Measurements from ENCODE around the gene ATOSB.

The ATOSB gene

GRCh38 chr9:35108461-35108860, 7.2 kb downstream of the ATOSB start:
- peaks cover 0 to 83% (median 25%) of the 10 kb centered on the region in 11 experiments; a peak in 14 of 22 replicates for H4K20me1 ChIP-seq
- H3K4me3 ChIP-seq, result no peak overlapping the region
- H3K4me2 ChIP-seq, result peak overlapping the region in 3 of 11 experiments; percentile 95 to 96 (median 95); a peak in 3 of 22 replicates
- no peaks in the 10 kb centered on the region for H3K9me3 ChIP-seq (replicated peaks in 1 of 11)
- H3K4me1 ChIP-seq, result peaks cover 48 to 72% (median 53%) of the 10 kb centered on the region in 10 experiments
- peak overlapping the region in 1 of 11 experiments; percentile 90; a peak in 1 of 22 replicates for H3K27ac ChIP-seq
- peaks cover 46 to 62% (median 50%) of the 10 kb centered on the region in 11 experiments for H3K36me3 ChIP-seq
- no peaks in the 10 kb centered on the region for H3K27me3 ChIP-seq
- no peak for TF ChIP-seq Cebpa-rat (IDR thresholded peaks at IDR 0.05)
- peak overlapping the region in 6 of 11 experiments; percentile 5 to 89 (median 20); a peak in 5 of 22 replicates for H3K9ac ChIP-seq

GRCh38 chr9:35107297-35108290, 8.1 kb downstream of the ATOSB start:
- Histone ChIP-seq H3K9ac (peak overlapping the region in 6 of 11 experiments; percentile 9 to 41 (median 10); a peak in 3 of 22 replicates), H3K4me3 (no peak overlapping the region), H3K27ac (no peak overlapping the region; a peak in 2 of 22 replicates), H3K4me2 (no peak overlapping the region), H3K9me3 (replicated peaks in 1 of 11) (no peaks in the 10 kb centered on the region), H3K27me3 (no peaks in the 10 kb centered on the region), H3K4me1 (peaks cover 42 to 66% (median 48%) of the 10 kb centered on the region in 10 experiments), H3K36me3 (peaks cover 46 to 62% (median 50%) of the 10 kb centered on the region in 11 experiments), H4K20me1 (peaks cover 0 to 80% (median 25%) of the 10 kb centered on the region in 11 experiments; a peak in 14 of 22 replicates)
- TF ChIP-seq Cebpa-rat (IDR thresholded peaks at IDR 0.05), result no peak

DNA sequence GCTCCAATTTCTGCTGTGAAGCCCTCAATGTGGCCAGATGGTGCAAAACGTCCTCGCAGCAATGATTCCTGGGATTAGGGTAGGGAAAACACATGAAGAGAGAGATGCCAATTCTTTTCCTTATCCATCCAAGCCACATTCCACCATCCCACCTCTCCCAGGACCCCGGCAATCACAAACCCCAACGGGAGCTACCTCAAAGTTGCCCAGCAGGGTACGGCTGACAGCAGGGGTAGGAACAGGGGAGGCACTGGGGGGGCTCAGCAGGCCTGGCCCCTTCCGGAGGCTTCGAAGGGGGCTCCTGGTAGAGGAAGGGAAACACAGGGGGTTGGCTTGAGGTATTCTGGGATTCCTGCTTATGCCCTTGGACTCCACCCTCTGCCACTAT, 9.3 kb downstream of the ATOSB start:
- Histone ChIP-seq H3K4me3 (no peak overlapping the region), H3K27me3 (no peaks in the 10 kb centered on the region), H3K27ac (no peak overlapping the region), H3K4me1 (peaks cover 45 to 69% (median 52%) of the 10 kb centered on the region in 10 experiments), H4K20me1 (peaks cover 0 to 80% (median 25%) of the 10 kb centered on the region in 11 experiments; a peak in 14 of 22 replicates), H3K36me3 (peaks cover 51 to 65% (median 54%) of the 10 kb centered on the region in 11 experiments), H3K4me2 (no peak overlapping the region), H3K9me3 (replicated peaks in 1 of 11) (no peaks in the 10 kb centered on the region), H3K9ac (peak overlapping the region in 2 of 11 experiments; percentile 16 to 20; a peak in 4 of 22 replicates)
- no peak for TF ChIP-seq Cebpa-rat (IDR thresholded peaks at IDR 0.05)

DNA sequence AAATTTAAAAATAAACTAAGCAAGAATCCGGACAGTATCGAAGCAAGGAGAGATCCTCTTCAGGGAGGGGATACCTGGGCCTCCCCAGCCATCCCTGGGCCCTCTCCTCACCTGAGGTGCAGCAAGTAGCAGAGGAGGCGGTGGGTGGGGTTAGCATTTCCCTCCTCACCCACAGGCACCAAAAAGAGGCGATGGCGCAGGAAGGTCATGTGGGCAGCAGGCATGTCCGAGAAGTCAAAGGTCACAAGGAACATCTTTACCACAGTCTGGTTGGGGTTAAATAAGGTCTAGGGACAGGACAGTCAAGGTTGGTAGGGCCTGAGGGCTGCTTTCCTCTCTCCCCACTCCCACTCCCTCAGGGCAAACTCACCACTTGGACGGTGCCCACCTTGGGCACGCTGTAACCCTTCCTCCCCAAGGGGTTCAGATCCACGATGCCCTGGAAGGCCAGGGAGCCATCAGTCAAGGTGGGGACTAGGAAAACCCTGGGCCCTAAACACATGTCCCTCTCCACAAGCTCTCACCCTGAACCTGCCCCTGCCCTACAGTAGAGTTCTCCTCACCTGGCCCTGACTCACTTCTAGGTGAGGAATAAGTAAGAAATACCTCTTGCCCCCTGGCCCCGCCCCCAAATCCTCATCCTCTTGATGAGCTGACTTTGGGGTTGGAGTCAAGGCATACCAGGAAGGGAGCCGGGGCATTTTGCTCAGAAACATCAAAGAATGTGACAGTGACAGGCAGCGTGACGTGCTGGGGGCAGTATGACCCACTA, 9.9 kb downstream of the ATOSB start:
- Histone ChIP-seq H4K20me1 (peaks cover 0 to 75% (median 21%) of the 10 kb centered on the region in 11 experiments; a peak in 14 of 22 replicates), H3K4me3 (no peak overlapping the region), H3K36me3 (peaks cover 56 to 71% (median 59%) of the 10 kb centered on the region in 11 experiments), H3K4me2 (no peak overlapping the region; a peak in 2 of 22 replicates), H3K9me3 (replicated peaks in 1 of 11) (no peaks in the 10 kb centered on the region), H3K9ac (peak overlapping the region in 3 of 11 experiments; percentile 19 to 95 (median 20); a peak in 4 of 22 replicates), H3K27ac (no peak overlapping the region), H3K27me3 (no peaks in the 10 kb centered on the region), H3K4me1 (peaks cover 43 to 72% (median 53%) of the 10 kb centered on the region in 10 experiments)
- no peak for TF ChIP-seq Cebpa-rat (IDR thresholded peaks at IDR 0.05)

DNA sequence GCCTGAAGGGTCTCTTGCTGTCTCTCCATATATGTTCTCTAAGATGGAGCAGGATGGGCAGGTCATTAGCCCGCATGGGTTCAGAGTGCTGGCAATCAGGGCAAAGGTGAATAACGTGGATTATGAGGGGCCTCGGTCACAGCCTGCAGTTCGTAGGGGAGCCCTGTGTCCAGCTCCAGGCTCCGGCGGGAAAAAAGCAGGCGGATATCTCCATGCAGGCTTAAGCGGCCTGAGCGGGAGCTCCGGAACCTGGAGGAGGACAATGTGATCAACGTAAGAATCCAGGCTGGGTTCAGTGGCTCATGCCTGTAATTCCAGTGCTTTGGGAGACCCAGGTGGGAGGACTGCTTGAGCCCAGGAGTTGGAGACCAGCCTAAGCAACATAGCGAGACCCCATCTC, 10.5 kb downstream of the ATOSB start:
- H3K9me3 ChIP-seq (replicated peaks in 1 of 11), result no peaks in the 10 kb centered on the region
- peak overlapping the region in 5 of 11 experiments; percentile 19 to 95 (median 92); a peak in 5 of 22 replicates for H3K9ac ChIP-seq
- peaks cover 37 to 66% (median 47%) of the 10 kb centered on the region in 10 experiments for H3K4me1 ChIP-seq
- no peak for TF ChIP-seq Cebpa-rat (IDR thresholded peaks at IDR 0.05)
- H4K20me1 ChIP-seq, result peaks cover 0 to 69% (median 15%) of the 10 kb centered on the region in 11 experiments; a peak in 14 of 22 replicates
- no peaks in the 10 kb centered on the region for H3K27me3 ChIP-seq
- H3K27ac ChIP-seq, result peak overlapping the region in 1 of 11 experiments; percentile 15; a peak in 1 of 22 replicates
- H3K4me3 ChIP-seq, result no peak overlapping the region
- H3K36me3 ChIP-seq, result peaks cover 63 to 77% (median 65%) of the 10 kb centered on the region in 11 experiments
- peak overlapping the region in 2 of 11 experiments; percentile 8 to 100; a peak in 3 of 22 replicates for H3K4me2 ChIP-seq

GRCh38 chr9:35104586-35104985, 11.1 kb downstream of the ATOSB start:
- peak overlapping the region in 6 of 11 experiments; percentile 6 to 92 (median 90); a peak in 6 of 22 replicates for H3K27ac ChIP-seq
- peak overlapping the region in 4 of 11 experiments; percentile 96 to 100 (median 98); a peak in 4 of 22 replicates for H3K4me2 ChIP-seq
- TF ChIP-seq Cebpa-rat (IDR thresholded peaks at IDR 0.05), result no peak
- H3K27me3 ChIP-seq, result no peaks in the 10 kb centered on the region
- H3K4me1 ChIP-seq, result peaks cover 32 to 60% (median 41%) of the 10 kb centered on the region in 10 experiments
- H3K9ac ChIP-seq, result peak overlapping the region in 9 of 11 experiments; percentile 84 to 95 (median 92); a peak in 9 of 22 replicates
- H4K20me1 ChIP-seq, result peaks cover 0 to 64% (median 9%) of the 10 kb centered on the region in 11 experiments; a peak in 12 of 22 replicates
- no peaks in the 10 kb centered on the region for H3K9me3 ChIP-seq (replicated peaks in 1 of 11)
- peaks cover 68 to 80% (median 71%) of the 10 kb centered on the region in 11 experiments for H3K36me3 ChIP-seq
- H3K4me3 ChIP-seq, result peak overlapping the region in 1 of 10 experiments; percentile 74; a peak in 1 of 20 replicates

- peak overlapping the region; percentile 96 to 100 (median 97) for H3K4me2 ChIP-seq
- peak overlapping the region; percentile 71 to 92 (median 79) for H3K4me3 ChIP-seq
- peaks cover 25 to 52% (median 33%) of the 10 kb centered on the region in 10 experiments for H3K4me1 ChIP-seq
- peaks cover 0 to 55% (median under 1%) of the 10 kb centered on the region in 11 experiments; a peak in 10 of 22 replicates for H4K20me1 ChIP-seq
- no peaks in the 10 kb centered on the region for H3K27me3 ChIP-seq
- H3K9ac ChIP-seq, result peak overlapping the region; percentile 84 to 95 (median 93)
- H3K27ac ChIP-seq, result peak overlapping the region; percentile 85 to 92 (median 91); a peak in 21 of 22 replicates
- no peaks in the 10 kb centered on the region for H3K9me3 ChIP-seq (replicated peaks in 1 of 11)
- H3K36me3 ChIP-seq, result peaks cover 70 to 79% (median 75%) of the 10 kb centered on the region in 11 experiments
- no peak for TF ChIP-seq Cebpa-rat (IDR thresholded peaks at IDR 0.05)
Observed at GRCh38 chr9:35103660-35104191, 11.9 kb downstream of the ATOSB start.
